ENCODE measurements around the gene NPFFR2. TPM values are rescaled to one million over a fixed set of nuclear protein-coding genes. Genes with fewer than 3 reads are reported as not detected.

Gene NPFFR2
- total RNA-seq, 1 experiment from 2014 or later: not detected

DNA sequence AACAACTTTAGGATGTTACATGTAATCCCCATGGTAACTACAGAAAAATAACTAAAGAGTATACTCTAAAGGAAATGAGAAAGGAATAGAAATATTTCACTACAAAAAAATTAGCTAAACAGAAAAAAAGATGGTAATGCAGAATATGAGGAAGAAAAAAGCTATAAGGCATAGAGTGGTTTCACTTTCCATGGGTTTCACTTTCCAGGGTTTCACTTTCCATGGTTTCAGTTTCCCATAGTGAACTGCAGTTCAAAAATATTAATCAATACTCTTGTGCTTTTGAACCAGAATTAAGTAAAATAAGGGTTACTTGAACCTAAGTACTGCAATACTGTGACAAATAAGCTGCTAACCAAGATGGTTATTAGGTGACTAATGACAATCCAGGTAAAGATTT is 42.0 kb downstream of the NPFFR2 start:
- no peak for ATAC-seq
- BruUV-seq (replicated peaks): no TSS peak
- Histone ChIP-seq H3K4me2 (ENCODE audit: low read length) (no peak overlapping the region), H4K20me1 (ENCODE audit: insufficient read depth) (no peaks in the 10 kb centered on the region), H3K79me2 (ENCODE audit: insufficient read depth, low read length) (no peaks in the 10 kb centered on the region), H3K9me2 (ENCODE audit: insufficient read depth) (no peaks in the 10 kb centered on the region), H3K4me3 (replicated peaks in 1 of 2; ENCODE audit: low read depth in 1 of 2, low read length in 2 of 2) (no peak overlapping the region), H3K27ac (ENCODE audit: low read depth, low read length) (no peak overlapping the region), H3K27me3 (ENCODE audit: insufficient read depth, low read length) (no peaks in the 10 kb centered on the region), H3K9me3 (ENCODE audit: control insufficient read depth in 1 of 2, insufficient read depth in 1 of 2, low read depth in 1 of 2, low read length in 2 of 2) (peaks cover 9 to 19% of the 10 kb centered on the region in 2 experiments; a peak in 3 of 4 replicates), H3K9ac (ENCODE audit: low read length) (no peak overlapping the region), H3K36me3 (ENCODE audit: control insufficient read depth in 1 of 2, insufficient read depth in 2 of 2, low read length in 2 of 2) (no peaks in the 10 kb centered on the region), H3K4me1 (ENCODE audit: control insufficient read depth in 1 of 2, insufficient read depth in 2 of 2, low read length in 2 of 2) (no peaks in the 10 kb centered on the region), H2AFZ (ENCODE audit: low read depth, low read length, poor library complexity, severe bottlenecking) (no peak overlapping the region)
- ChIA-PET CTCF (no interaction called here), RAD21 (ENCODE audit: low non-redundant PET in 1 of 2, low total read pairs in 2 of 2, uncharacterized antibody in 2 of 2, unreplicated experiment in 2 of 2) (no interaction called here), POLR2A (no interaction called here)
- intact Hi-C loops (cut with micrococcal nuclease): no loop called here
- no peak for DNase-seq (ENCODE audit: low read depth, low spot score)
- TF ChIP-seq REST (IDR thresholded peaks at IDR 0.05; ENCODE audit: low read depth) (no peak), ZNF274 (IDR thresholded peaks at IDR 0.05; ENCODE audit: low read depth, low read length) (no peak), EZH2phosphoT487 (IDR thresholded peaks at IDR 0.05; ENCODE audit: borderline replicate concordance) (no peak), RAD21 (IDR thresholded peaks at IDR 0.05; ENCODE audit: low read depth) (no peak), YY1 (IDR thresholded peaks at IDR 0.05; ENCODE audit: extremely low read depth, insufficient replicate concordance, low read depth, low read length) (no peak), POLR2A (IDR thresholded peaks at IDR 0.05; ENCODE audit: borderline replicate concordance, extremely low read depth, insufficient read depth, insufficient read length) (no peak), MAX (IDR thresholded peaks at IDR 0.05) (no peak), FOSL1 (IDR thresholded peaks at IDR 0.05; ENCODE audit: low read depth) (no peak), SRF (IDR thresholded peaks at IDR 0.05; ENCODE audit: low read depth) (no peak), EGR1 (IDR thresholded peaks at IDR 0.05; ENCODE audit: low read depth) (no peak), JUND (IDR thresholded peaks at IDR 0.05) (no peak), CEBPB (IDR thresholded peaks at IDR 0.05; ENCODE audit: low read depth) (no peak), ZBTB33 (IDR thresholded peaks at IDR 0.05; ENCODE audit: extremely low read depth, insufficient replicate concordance, low read length) (no peak), ELF1 (IDR thresholded peaks at IDR 0.05; ENCODE audit: borderline replicate concordance, low read depth) (no peak), ATF3 (IDR thresholded peaks at IDR 0.05) (no peak), TCF7L2 (IDR thresholded peaks at IDR 0.05; ENCODE audit: borderline replicate concordance, extremely low read depth, insufficient read depth, insufficient read length) (no peak), CBX3 (IDR thresholded peaks at IDR 0.05; ENCODE audit: low read depth) (no peak)

All from HCT116 (cell line).